Activated CD8-positive, alpha-beta memory T cell treated with anti-CD3 and anti-CD28 coated beads, Interleukin-2, amount 10 ng/mL, durations not matched to agents 7 days and 5 days (primary cell): ENCODE measurements around the gene MS4A1. TPM values are rescaled to one million over a fixed set of nuclear protein-coding genes. Genes with fewer than 3 reads are reported as not detected.
"Not testable (repeated sequence)": the region's sequence is repeated elsewhere in the genome, so short reads cannot be mapped to it uniquely, and the experiment has no call there.

Experiments
- ATAC-seq: fragments of 150-1000 bp; cut with Tn5 transposase; one replicate; pipeline ENCODE4 v1.10.0; 2021; ENCODE audit warnings: moderate library complexity
- CTCF ChIA-PET: fragments of 350-600 bp; sonication (Branson Sonifier 250); formaldehyde crosslinking; loops from one replicate; lab custom pipeline; 2021; ENCODE audit warnings: antibody characterized with exemption; lab: Charles Lee
- DNase-seq: peaks from one replicate; pipeline ENCODE4 v3.0.0-alpha.2; 2020
- H3K27ac Mint-ChIP-seq: one replicate; pipeline ENCODE4 v1.8.0; 2021; ENCODE audit warnings: mild to moderate bottlenecking, mixed read lengths
- H3K27me3 Mint-ChIP-seq: one replicate; pipeline ENCODE4 v1.8.0; 2021; ENCODE audit warnings: mixed read lengths
- H3K36me3 Mint-ChIP-seq: one replicate; pipeline ENCODE4 v1.8.0; 2021; ENCODE audit warnings: mild to moderate bottlenecking, mixed read lengths
- H3K4me1 Mint-ChIP-seq: one replicate; pipeline ENCODE4 v1.8.0; 2021; ENCODE audit warnings: mixed read lengths
- H3K4me3 Mint-ChIP-seq: one replicate; pipeline ENCODE4 v1.8.0; 2021; ENCODE audit warnings: mild to moderate bottlenecking, moderate library complexity, mixed read lengths
- H3K9me3 Mint-ChIP-seq: one replicate; pipeline ENCODE4 v1.8.0; 2022; ENCODE audit warnings: low read depth, mixed read lengths
- total RNA-seq, 2 experiments: library from RNA; stranded (reverse); gene quantifications; one replicate each; pipeline ENCODE4 v1.2.3, GENCODE V29; 2021

MS4A1 gene
- total RNA-seq, 2 experiments from 2014 or later: not detected

DNA sequence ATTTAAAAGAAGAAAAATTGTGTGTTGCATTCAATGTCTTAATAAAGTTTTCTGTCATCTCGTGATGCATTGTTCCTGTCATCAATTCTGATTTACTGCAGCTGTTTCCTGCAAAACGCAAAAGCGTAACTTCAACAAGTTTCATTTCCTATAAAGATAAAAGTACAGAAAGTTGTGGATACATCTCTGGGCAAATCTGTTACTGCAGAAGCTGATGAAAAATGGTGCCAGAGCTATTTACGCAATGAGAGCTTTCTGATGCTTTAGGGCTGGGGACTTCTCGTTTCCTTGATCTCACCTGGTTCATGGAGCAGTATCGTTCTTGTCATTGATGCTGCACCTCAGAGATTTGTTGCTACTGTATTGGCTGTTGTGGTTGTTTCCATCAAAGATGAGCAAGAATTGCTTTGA lies 21.4 kb downstream of the MS4A1 start:
- no peaks in the 10 kb centered on the region for H3K9me3 Mint-ChIP-seq
- no peak overlapping the region for H3K4me3 Mint-ChIP-seq
- no peak for DNase-seq
- peaks cover 30% of the 10 kb centered on the region for H3K27me3 Mint-ChIP-seq
- H3K4me1 Mint-ChIP-seq: no peaks in the 10 kb centered on the region
- H3K36me3 Mint-ChIP-seq: no peaks in the 10 kb centered on the region
- ATAC-seq: no peak
- no peak overlapping the region for H3K27ac Mint-ChIP-seq
- CTCF ChIA-PET: no interaction called here

DNA sequence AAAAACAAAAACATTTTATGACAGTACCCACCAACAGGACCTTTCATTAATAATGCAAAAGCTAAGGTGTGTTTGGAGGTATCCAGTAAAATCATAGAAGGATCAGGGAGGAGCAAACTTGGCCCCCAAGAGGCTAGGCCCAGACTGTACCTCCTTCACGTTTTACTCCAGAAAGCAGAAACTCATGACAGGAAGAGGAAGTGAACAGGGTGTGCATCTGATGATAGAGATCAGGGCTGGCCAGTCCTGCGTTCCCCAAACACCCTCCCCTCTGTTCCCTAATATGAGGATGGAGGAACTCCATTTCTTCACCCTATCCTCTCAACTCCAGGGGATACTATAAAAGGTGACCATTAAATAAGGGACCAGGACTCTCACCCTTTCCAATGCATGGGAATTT lies 26.7 kb downstream of the MS4A1 start:
- ATAC-seq (no peak), DNase-seq (no peak)
- Mint-ChIP-seq H3K27ac (no peak overlapping the region), H3K4me3 (no peak overlapping the region), H3K4me1 (no peaks in the 10 kb centered on the region), H3K27me3 (peaks cover 22% of the 10 kb centered on the region), H3K36me3 (no peaks in the 10 kb centered on the region), H3K9me3 (no peaks in the 10 kb centered on the region)
- CTCF ChIA-PET: interaction anchor here (0.6 kb wide), 1 partner anchor 159 kb away, joined by 7 read pairs; no protein-coding TSS in a partner anchor

DNA sequence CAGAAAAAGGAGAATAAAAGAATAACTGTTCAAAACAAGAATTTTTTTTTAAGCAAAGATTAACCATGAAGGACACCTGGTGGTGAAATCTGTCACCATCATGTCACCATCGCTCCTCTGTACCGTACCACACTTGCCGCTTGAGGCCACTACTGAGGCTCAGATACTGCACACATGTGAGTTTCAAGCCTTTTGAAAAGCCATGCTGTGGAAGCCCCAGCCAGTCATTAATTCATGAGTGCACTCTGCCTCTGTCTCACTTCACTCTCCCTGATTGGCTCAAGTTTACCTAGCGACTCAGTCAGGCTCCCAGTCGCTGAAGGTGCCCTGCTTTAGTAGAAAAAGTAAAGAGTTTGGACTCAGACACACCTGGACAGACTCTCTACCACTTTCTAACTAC lies 30.3 kb downstream of the MS4A1 start:
- H3K4me3 Mint-ChIP-seq: no peak overlapping the region
- H3K27me3 Mint-ChIP-seq: peaks cover 9% of the 10 kb centered on the region
- H3K27ac Mint-ChIP-seq: no peak overlapping the region
- DNase-seq (peak; percentile 47), ATAC-seq (peak; percentile 76)
- H3K36me3 Mint-ChIP-seq: no peaks in the 10 kb centered on the region
- H3K9me3 Mint-ChIP-seq: no peaks in the 10 kb centered on the region
- H3K4me1 Mint-ChIP-seq: no peaks in the 10 kb centered on the region
- CTCF ChIA-PET: interaction anchor here (3.4 kb wide), 1 partner anchor 123 kb away, joined by 15 read pairs; no protein-coding TSS in a partner anchor

GRCh38 chr11:60492488-60493009 lies 36.9 kb downstream of the MS4A1 start, which contains the start of gene MS4A12:
MS4A12 (plus strand) TSS chr11:60492778; CDS start chr11:60497319, 4,541 bp downstream.
- H3K4me3 Mint-ChIP-seq: no peak within 1 kb of the TSS
- no peaks in the 10 kb centered on the region for H3K36me3 Mint-ChIP-seq
- H3K27me3 Mint-ChIP-seq: peaks cover 32% of the 10 kb centered on the region
- CTCF ChIA-PET: no interaction called here
- DNase-seq (no peak), ATAC-seq (no peak)
- H3K4me1 Mint-ChIP-seq: no peaks in the 10 kb centered on the region
- no peaks in the 10 kb centered on the region for H3K9me3 Mint-ChIP-seq
- H3K27ac Mint-ChIP-seq: no peak within 1 kb of the TSS

- Mint-ChIP-seq H3K27me3 (peaks cover 36% of the 10 kb centered on the region), H3K36me3 (no peaks in the 10 kb centered on the region)
- CTCF ChIA-PET: no interaction called here
These were observed 37.8 kb downstream of the MS4A1 start for GRCh38 chr11:60493454-60493853.

GRCh38 chr11:60498399-60498798 lies 42.8 kb downstream of the MS4A1 start:
- H3K4me3 Mint-ChIP-seq: no peak overlapping the region
- H3K27me3 Mint-ChIP-seq: peaks cover 71% of the 10 kb centered on the region

More at GRCh38 chr11:60493454-60493853, 37.8 kb downstream of the MS4A1 start:
- Mint-ChIP-seq H3K27ac (no peak overlapping the region), H3K4me1 (no peaks in the 10 kb centered on the region), H3K4me3 (no peak overlapping the region), H3K9me3 (no peaks in the 10 kb centered on the region)
- ATAC-seq (no peak), DNase-seq (no peak)

GRCh38 chr11:60498853-60499252 lies 43.2 kb downstream of the MS4A1 start:
- H3K36me3 Mint-ChIP-seq: no peaks in the 10 kb centered on the region
- DNase-seq (no peak), ATAC-seq (no peak)
- CTCF ChIA-PET: no interaction called here
- H3K4me1 Mint-ChIP-seq: no peaks in the 10 kb centered on the region
- H3K4me3 Mint-ChIP-seq: no peak overlapping the region
- H3K27ac Mint-ChIP-seq: no peak overlapping the region
- H3K9me3 Mint-ChIP-seq: no peaks in the 10 kb centered on the region
- peaks cover 72% of the 10 kb centered on the region for H3K27me3 Mint-ChIP-seq

More at GRCh38 chr11:60498399-60498798, 42.8 kb downstream of the MS4A1 start:
- Mint-ChIP-seq H3K36me3 (no peaks in the 10 kb centered on the region), H3K4me1 (no peaks in the 10 kb centered on the region), H3K27ac (no peak overlapping the region), H3K9me3 (no peaks in the 10 kb centered on the region)
- DNase-seq (no peak), ATAC-seq (no peak)
- CTCF ChIA-PET: no interaction called here

GRCh38 chr11:60500276-60500910 lies 44.7 kb downstream of the MS4A1 start:
- ATAC-seq: no peak
- Mint-ChIP-seq H3K4me3 (no peak overlapping the region), H3K36me3 (no peaks in the 10 kb centered on the region), H3K9me3 (no peaks in the 10 kb centered on the region), H3K27me3 (peaks cover 68% of the 10 kb centered on the region), H3K4me1 (peaks cover 11% of the 10 kb centered on the region), H3K27ac (no peak overlapping the region)
- CTCF ChIA-PET: no interaction called here
- no peak for DNase-seq

DNA sequence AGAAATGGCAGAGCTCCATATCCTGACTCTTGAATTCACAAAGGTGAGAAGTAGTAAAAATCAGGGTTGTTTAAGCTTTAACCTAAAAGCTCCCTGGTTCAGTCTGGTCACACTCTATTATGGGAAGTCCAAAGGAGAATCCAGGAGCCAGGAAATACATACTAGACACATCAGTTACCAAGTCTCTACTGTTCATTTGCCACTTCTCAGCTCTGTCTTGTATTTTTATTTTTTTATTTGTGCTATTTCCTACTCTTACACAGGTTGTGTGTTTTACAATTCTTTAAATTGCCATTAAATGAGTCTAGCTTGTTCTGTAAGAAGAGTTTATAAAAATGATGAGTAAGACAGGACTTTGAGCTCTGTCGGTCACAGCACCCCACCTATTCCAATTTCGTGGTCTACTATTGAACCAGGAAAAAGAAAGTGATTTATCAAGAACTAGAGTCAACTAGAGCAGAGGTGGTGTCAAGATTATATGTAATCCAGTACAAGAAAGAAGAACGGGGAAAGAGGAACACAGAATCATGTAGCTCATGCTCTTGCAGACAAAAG lies 46.7 kb downstream of the MS4A1 start:
- Mint-ChIP-seq H3K27me3 (peaks cover 78% of the 10 kb centered on the region), H3K9me3 (no peaks in the 10 kb centered on the region), H3K4me3 (no peak overlapping the region), H3K4me1 (peaks cover 11% of the 10 kb centered on the region), H3K27ac (no peak overlapping the region), H3K36me3 (no peaks in the 10 kb centered on the region)
- no peak for ATAC-seq
- CTCF ChIA-PET: no interaction called here
- DNase-seq: no peak

DNA sequence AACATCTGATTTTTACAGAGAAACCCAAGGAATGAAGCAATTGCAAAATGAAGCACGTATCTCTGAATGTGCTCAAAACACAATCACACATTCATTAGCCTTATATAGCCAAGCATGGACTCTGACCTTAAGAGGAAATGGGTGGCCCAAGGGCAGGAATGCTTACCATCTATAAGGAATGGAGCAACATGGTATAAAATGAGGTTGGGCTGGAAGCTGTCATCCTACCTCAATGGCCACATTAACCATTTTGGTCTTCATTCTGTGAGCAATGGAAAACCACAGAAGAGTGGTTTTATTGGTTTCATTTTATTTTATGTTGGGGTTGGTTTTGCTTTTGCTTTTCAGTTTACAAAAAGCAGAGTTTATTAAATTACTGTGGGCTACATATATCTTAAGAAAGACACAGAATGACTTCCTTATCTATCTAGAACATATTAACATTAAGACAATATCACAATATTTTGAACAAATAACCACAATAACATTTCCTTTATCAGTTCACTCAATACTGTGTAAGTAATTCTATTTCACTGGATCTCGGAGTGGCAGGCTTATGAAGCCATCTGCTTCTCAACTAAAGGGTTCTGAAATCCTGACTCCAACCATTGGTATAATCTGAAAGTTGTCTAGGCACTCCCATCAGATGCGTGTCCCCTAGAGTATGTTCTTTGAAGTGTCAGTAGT lies 48.7 kb downstream of the MS4A1 start:
- CTCF ChIA-PET: interaction anchor here (1.3 kb wide), 1 partner anchor 115 kb away, joined by 3 read pairs; no protein-coding TSS in a partner anchor
- DNase-seq: peak; percentile 46
- Mint-ChIP-seq H3K4me3 (peak overlapping the region; percentile 12), H3K27ac (peak overlapping the region; percentile 70), H3K36me3 (no peaks in the 10 kb centered on the region), H3K4me1 (peaks cover 11% of the 10 kb centered on the region), H3K27me3 (peaks cover 74% of the 10 kb centered on the region), H3K9me3 (peaks cover 5% of the 10 kb centered on the region)
- ATAC-seq: peak; percentile 51

DNA sequence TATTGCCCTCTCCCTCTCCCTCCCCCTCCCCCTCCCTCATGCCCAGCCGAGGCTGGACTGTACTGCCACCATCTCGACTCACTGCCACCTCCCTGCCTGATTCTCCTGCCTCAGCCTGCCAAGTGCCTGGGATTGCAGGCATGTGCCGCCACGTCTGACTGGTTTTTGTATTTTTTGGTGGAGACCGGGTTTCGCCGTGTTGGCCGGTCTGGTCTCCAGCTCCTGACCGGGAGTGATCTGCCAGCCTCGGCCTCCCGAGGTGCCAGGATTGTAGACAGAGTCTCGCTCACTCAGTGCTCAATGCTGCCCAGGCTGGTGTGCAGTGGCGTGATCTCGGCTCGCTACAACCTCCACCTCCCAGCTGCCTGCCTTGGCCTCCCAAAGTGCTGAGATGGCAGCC lies 54.0 kb downstream of the MS4A1 start:
- ATAC-seq, H3K4me1 Mint-ChIP-seq, H3K27ac Mint-ChIP-seq, H3K36me3 Mint-ChIP-seq, DNase-seq, H3K9me3 Mint-ChIP-seq, H3K4me3 Mint-ChIP-seq, CTCF ChIA-PET: not testable (repeated sequence)
- peaks cover 48% of the 10 kb centered on the region for H3K27me3 Mint-ChIP-seq

DNA sequence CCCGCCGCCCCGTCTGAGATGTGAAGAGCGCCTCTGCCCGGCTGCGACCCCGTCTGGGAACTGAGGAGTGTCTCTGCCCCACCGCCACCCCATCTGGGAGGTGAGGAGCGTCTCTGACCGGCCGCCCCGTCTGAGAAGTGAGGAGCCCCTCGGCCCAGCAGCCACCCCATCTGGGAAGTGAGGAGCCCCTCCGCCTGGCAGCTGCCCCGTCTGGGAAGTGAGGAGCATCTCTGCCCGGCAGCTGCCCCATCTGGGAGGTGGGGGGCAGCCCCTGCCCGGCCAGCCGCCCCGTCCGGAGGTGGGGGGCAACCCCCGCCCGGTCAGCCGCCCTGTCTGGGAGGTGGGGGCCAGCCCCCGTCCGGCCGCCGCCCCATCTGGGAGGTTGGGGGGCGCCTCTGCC lies 54.6 kb downstream of the MS4A1 start:
- H3K9me3 Mint-ChIP-seq, H3K4me3 Mint-ChIP-seq, DNase-seq, ATAC-seq, H3K36me3 Mint-ChIP-seq, H3K4me1 Mint-ChIP-seq, H3K27ac Mint-ChIP-seq, CTCF ChIA-PET: not testable (repeated sequence)
- H3K27me3 Mint-ChIP-seq: peaks cover 46% of the 10 kb centered on the region

DNA sequence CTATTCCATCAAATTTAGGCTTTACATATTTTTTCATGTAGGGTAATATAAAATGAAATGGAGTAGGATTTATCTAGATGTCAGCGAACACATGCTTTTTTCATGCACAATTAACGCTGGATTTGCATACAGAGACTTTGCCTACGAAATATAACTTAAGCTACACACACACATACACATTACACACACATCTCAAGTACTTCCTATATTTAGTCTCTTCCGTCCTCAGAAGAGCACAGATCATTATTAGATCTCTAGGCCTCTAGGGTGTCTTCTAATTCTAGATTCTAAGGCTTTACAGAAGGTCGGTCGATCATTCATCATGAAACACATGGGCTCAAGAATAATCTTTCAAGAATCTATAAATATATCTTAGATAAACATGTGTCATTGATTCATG lies 55.7 kb downstream of the MS4A1 start:
- H3K4me3 Mint-ChIP-seq: no peak overlapping the region
- DNase-seq (no peak), ATAC-seq (no peak)
- CTCF ChIA-PET: no interaction called here
- no peaks in the 10 kb centered on the region for H3K36me3 Mint-ChIP-seq
- H3K27me3 Mint-ChIP-seq: peaks cover 43% of the 10 kb centered on the region
- H3K4me1 Mint-ChIP-seq: no peaks in the 10 kb centered on the region
- H3K9me3 Mint-ChIP-seq: peaks cover 5% of the 10 kb centered on the region
- H3K27ac Mint-ChIP-seq: no peak overlapping the region
